Ascending aorta (tissue), 2 donors: Measurements from ENCODE around the gene ADARB1. TPM values are rescaled to one million over a fixed set of nuclear protein-coding genes. Genes with fewer than 3 reads are reported as not detected.

ENCODE experiments used
- DNase-seq, 2 donors: peaks; one replicate each; pipeline ENCODE4 v3.0.0-alpha.2; 2019; ENCODE audit warnings: low spot score in 2 of 2
- H3K27ac ChIP-seq, 2 donors: fragments of 200-600 bp; sonication (generic); one replicate each; pipeline ENCODE4 v1.5.1; 2016 to 2017; ENCODE audit warnings: mild to moderate bottlenecking in 1 of 2
- H3K27me3 ChIP-seq: fragments of 200-600 bp; sonication (generic); one replicate; pipeline ENCODE4 v1.5.1; 2017
- H3K36me3 ChIP-seq, 2 donors: fragments of 200-600 bp; sonication (generic); one replicate each; pipeline ENCODE4 v1.5.1; 2016
- H3K4me1 ChIP-seq, 2 donors: fragments of 200-600 bp; sonication (generic); one replicate each; pipeline ENCODE4 v1.5.1; 2016 to 2017; ENCODE audit warnings: mild to moderate bottlenecking in 1 of 2
- H3K4me3 ChIP-seq, 2 donors: fragments of 200-600 bp; sonication (generic); one replicate each; pipeline ENCODE4 v1.5.1; 2016 to 2017; ENCODE audit warnings: mild to moderate bottlenecking in 1 of 2
- H3K9me3 ChIP-seq, 2 donors: fragments of 200-600 bp; sonication (generic); one replicate each; pipeline ENCODE4 v1.5.1; 2016
- intact Hi-C: fragments of 100-400 bp; cut with DNase I; formaldehyde crosslinking; loops from one replicate; pipeline ENCODE4 v1.15.1; 2023
- total RNA-seq: library from RNA; depleted of rRNA; stranded (reverse); fragments of >200 nt; gene quantifications from one replicate; pipeline ENCODE4 v1.1.0, GENCODE V29; 2016
- TF ChIP-seq, protein P1 (sequence below), 3 experiments: fragments of 200-600 bp in 2 of 3; fragments of 450-650 bp in 1 of 3; sonication (generic) in 2 of 3; IDR thresholded peaks; one replicate each; pipeline ENCODE4 v1.5.1; 2016 to 2019; ENCODE audit warnings: antibody characterized with exemption in 3 of 3, mild to moderate bottlenecking in 1 of 3, moderate library complexity in 1 of 3

Gene ADARB1
- total RNA-seq, 1 donor from 2014 or later: 82.9 TPM

- Histone ChIP-seq H3K27me3 (no peaks in the 10 kb centered on the region), H3K4me1 (peaks cover 0 to 4% of the 10 kb centered on the region in 2 donors), H3K9me3 (no peaks in the 10 kb centered on the region), H3K27ac (no peak overlapping the region), H3K4me3 (no peak overlapping the region), H3K36me3 (peaks cover 2 to 7% of the 10 kb centered on the region in 2 donors)
- intact Hi-C loops: no loop called here
- peak in 1 of 2 donors; percentile 51 for DNase-seq
- TF ChIP-seq, protein P1, sequence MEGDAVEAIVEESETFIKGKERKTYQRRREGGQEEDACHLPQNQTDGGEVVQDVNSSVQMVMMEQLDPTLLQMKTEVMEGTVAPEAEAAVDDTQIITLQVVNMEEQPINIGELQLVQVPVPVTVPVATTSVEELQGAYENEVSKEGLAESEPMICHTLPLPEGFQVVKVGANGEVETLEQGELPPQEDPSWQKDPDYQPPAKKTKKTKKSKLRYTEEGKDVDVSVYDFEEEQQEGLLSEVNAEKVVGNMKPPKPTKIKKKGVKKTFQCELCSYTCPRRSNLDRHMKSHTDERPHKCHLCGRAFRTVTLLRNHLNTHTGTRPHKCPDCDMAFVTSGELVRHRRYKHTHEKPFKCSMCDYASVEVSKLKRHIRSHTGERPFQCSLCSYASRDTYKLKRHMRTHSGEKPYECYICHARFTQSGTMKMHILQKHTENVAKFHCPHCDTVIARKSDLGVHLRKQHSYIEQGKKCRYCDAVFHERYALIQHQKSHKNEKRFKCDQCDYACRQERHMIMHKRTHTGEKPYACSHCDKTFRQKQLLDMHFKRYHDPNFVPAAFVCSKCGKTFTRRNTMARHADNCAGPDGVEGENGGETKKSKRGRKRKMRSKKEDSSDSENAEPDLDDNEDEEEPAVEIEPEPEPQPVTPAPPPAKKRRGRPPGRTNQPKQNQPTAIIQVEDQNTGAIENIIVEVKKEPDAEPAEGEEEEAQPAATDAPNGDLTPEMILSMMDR (IDR thresholded peaks at IDR 0.05): no peak
These were observed 184.1 kb downstream of the ADARB1 start for GRCh38 chr21:45258466-45258865.

DNA sequence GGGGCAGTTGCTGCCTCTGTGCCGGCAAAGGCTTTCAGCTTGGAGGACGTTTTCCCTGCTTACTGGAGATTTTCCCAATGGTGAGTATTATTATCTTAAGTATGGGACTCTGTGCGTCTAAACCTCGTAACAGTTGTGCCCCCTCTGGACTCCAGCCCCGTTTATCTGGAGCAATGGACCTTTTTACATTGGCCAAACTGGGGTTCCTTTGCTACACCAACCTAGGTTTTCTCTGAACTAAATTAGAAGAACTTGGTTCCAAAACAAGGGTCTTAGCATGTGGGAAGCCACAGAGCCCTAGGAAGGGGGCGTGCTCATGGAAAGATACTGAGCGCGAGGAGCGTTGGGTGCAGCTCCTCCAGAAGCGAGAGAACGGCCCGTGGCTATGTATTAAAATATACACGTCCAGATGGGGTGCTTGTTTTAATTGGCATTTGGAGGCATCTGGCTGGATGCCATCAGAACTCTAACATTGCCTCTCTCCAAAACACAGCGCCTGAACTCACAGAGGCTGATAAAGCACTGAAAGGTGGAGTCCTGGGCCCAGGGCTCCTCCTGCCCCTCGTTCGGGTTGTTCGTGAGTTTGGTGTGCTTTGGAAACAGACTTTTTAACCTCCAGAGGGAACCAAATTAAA is 184.9 kb downstream of the ADARB1 start:
- Histone ChIP-seq H3K9me3 (no peaks in the 10 kb centered on the region), H3K27ac (no peak overlapping the region), H3K4me3 (no peak overlapping the region), H3K4me1 (peaks cover 0 to 4% of the 10 kb centered on the region in 2 donors), H3K36me3 (peaks cover 9 to 16% of the 10 kb centered on the region in 2 donors), H3K27me3 (no peaks in the 10 kb centered on the region)
- intact Hi-C loops: no loop called here
- TF ChIP-seq, protein P1 (IDR thresholded peaks at IDR 0.05): no peak
- peak in 1 of 2 donors; percentile 59 for DNase-seq

GRCh38 chr21:45260191-45260825 is 185.9 kb downstream of the ADARB1 start:
- Histone ChIP-seq H3K27ac (no peak overlapping the region), H3K4me1 (peaks cover 0 to 4% of the 10 kb centered on the region in 2 donors), H3K9me3 (no peaks in the 10 kb centered on the region), H3K4me3 (no peak overlapping the region), H3K36me3 (peaks cover 19 to 26% of the 10 kb centered on the region in 2 donors), H3K27me3 (no peaks in the 10 kb centered on the region)
- TF ChIP-seq, protein P1 (IDR thresholded peaks at IDR 0.05): no peak
- intact Hi-C loops: no loop called here
- no peak for DNase-seq

DNA sequence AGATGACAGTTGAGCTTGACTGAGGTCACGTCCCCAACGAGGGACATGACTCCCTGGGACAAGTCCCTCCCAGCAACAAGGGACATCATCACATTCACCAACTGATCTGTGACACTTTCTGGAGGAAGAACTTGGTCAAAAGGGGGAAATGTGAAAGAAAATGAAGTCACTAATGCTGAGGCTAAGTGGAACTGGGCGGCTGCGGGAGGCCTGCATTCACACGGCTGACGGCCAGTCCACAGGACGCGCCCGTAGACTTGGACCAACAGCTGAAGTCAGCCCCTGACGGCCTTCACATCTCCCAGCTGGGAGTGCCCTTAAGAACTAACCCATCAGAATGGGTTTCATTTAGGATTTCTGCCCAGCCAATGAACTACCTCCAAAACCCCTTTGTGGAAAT is 186.7 kb downstream of the ADARB1 start:
- Histone ChIP-seq H3K27ac (no peak overlapping the region), H3K36me3 (peaks cover 27 to 34% of the 10 kb centered on the region in 2 donors), H3K4me1 (peaks cover 0 to 4% of the 10 kb centered on the region in 2 donors), H3K27me3 (no peaks in the 10 kb centered on the region), H3K4me3 (no peak overlapping the region), H3K9me3 (no peaks in the 10 kb centered on the region)
- intact Hi-C loops: no loop called here
- TF ChIP-seq, protein P1 (IDR thresholded peaks at IDR 0.05): no peak
- DNase-seq: no peak

- TF ChIP-seq, protein P1 (IDR thresholded peaks at IDR 0.05): no peak
These were observed 187.7 kb downstream of the ADARB1 start for GRCh38 chr21:45262041-45262581.

More at GRCh38 chr21:45262041-45262581, 187.7 kb downstream of the ADARB1 start:
- peak in 1 of 2 donors; percentile 51 for DNase-seq
- H3K4me1 ChIP-seq: peaks cover 0 to 4% of the 10 kb centered on the region in 2 donors
- no peaks in the 10 kb centered on the region for H3K27me3 ChIP-seq
- H3K36me3 ChIP-seq: peaks cover 35 to 44% of the 10 kb centered on the region in 2 donors
- no peak overlapping the region for H3K27ac ChIP-seq
- no peaks in the 10 kb centered on the region for H3K9me3 ChIP-seq
- intact Hi-C loops: no loop called here
- no peak overlapping the region for H3K4me3 ChIP-seq
